CD8-positive, alpha-beta memory T cell (primary cell): ENCODE results near the gene LRRTM4. TPM values are rescaled to one million over a fixed set of nuclear protein-coding genes. Genes with fewer than 3 reads are reported as not detected.

ENCODE experiments used
- CTCF ChIA-PET: fragments of 350-600 bp; sonication (Branson Sonifier 250); formaldehyde crosslinking; loops from one replicate; lab custom pipeline; 2021; ENCODE audit warnings: antibody characterized with exemption; lab: Charles Lee
- POLR2A ChIA-PET: fragments of 350-600 bp; sonication (Branson Sonifier 250); formaldehyde crosslinking; loops from one replicate; lab custom pipeline; 2021; ENCODE audit warnings: antibody characterized with exemption; lab: Charles Lee
- DNase-seq, 5 donors: peaks; one replicate each; pipeline versions ENCODE4 v3.0.0 to v3.0.0-alpha.2; 2020 to 2022; ENCODE audit warnings: mixed read lengths in 1 of 5
- H3K27ac ChIP-seq: one replicate; pipeline ENCODE4 v1.7.0; 2013; ENCODE audit warnings: low read depth, mild to moderate bottlenecking, low read length, moderate library complexity
- H3K27me3 ChIP-seq: 2 replicates; pipeline ENCODE4 v1.7.0; 2013; ENCODE audit warnings: low read length, mild to moderate bottlenecking; ENCODE audit not compliant: insufficient read depth, poor library complexity, severe bottlenecking
- H3K36me3 ChIP-seq: 2 replicates; pipeline ENCODE4 v1.7.0; 2013; ENCODE audit warnings: mild to moderate bottlenecking, low read length, moderate library complexity; ENCODE audit not compliant: insufficient read depth
- H3K4me1 ChIP-seq: 2 replicates; pipeline ENCODE4 v1.7.0; 2013; ENCODE audit warnings: mild to moderate bottlenecking, low read length, moderate library complexity; ENCODE audit not compliant: insufficient read depth
- H3K4me3 ChIP-seq: 2 replicates; pipeline ENCODE4 v1.7.0; 2013; ENCODE audit warnings: mild to moderate bottlenecking, low read length
- H3K9me3 ChIP-seq: 2 replicates; pipeline ENCODE4 v1.7.0; 2013; ENCODE audit warnings: mild to moderate bottlenecking, low read length
- H3K27ac Mint-ChIP-seq, 8 donors: one replicate each; pipeline ENCODE4 v1.8.0; 2020 to 2021; ENCODE audit warnings: mixed read lengths in 8 of 8, mild to moderate bottlenecking in 6 of 8, inconsistent platforms in 3 of 8, moderate library complexity in 3 of 8
- H3K27me3 Mint-ChIP-seq, 2 donors: one replicate each; pipeline ENCODE4 v1.8.0; 2020 to 2021; ENCODE audit warnings: mixed read lengths in 2 of 2, mild to moderate bottlenecking in 1 of 2, moderate library complexity in 1 of 2
- H3K36me3 Mint-ChIP-seq, 3 donors: one replicate each; pipeline ENCODE4 v1.8.0; 2020 to 2021; ENCODE audit warnings: mixed read lengths in 3 of 3, inconsistent platforms in 1 of 3, mild to moderate bottlenecking in 1 of 3
- H3K4me1 Mint-ChIP-seq, 3 donors: one replicate each; pipeline ENCODE4 v1.8.0; 2020 to 2021; ENCODE audit warnings: mixed read lengths in 3 of 3, inconsistent platforms in 1 of 3, mild to moderate bottlenecking in 1 of 3
- H3K4me3 Mint-ChIP-seq, 7 donors: one replicate each; pipeline ENCODE4 v1.8.0; 2020 to 2021; ENCODE audit warnings: mixed read lengths in 7 of 7, mild to moderate bottlenecking in 6 of 7, moderate library complexity in 4 of 7, inconsistent platforms in 2 of 7
- H3K9me3 Mint-ChIP-seq, 5 donors: one replicate each; pipeline ENCODE4 v1.8.0; 2020 to 2022; ENCODE audit warnings: mixed read lengths in 5 of 5, mild to moderate bottlenecking in 3 of 5, moderate library complexity in 2 of 5, inconsistent platforms in 1 of 5
- polyA plus RNA-seq: library from polyadenylated mRNA; unstranded; fragments of 300-500 nt; fragmentation: Illumina TruSeq; gene quantifications from one replicate; pipeline ENCODE4 v1.2.3, GENCODE V29; 2021
- total RNA-seq, 2 experiments: library from RNA; stranded (reverse); gene quantifications; one replicate each; pipeline ENCODE4 v1.2.3, GENCODE V29; 2021

LRRTM4 gene
- total and polyA plus RNA-seq, 3 experiments from 2014 or later, result not detected

DNA sequence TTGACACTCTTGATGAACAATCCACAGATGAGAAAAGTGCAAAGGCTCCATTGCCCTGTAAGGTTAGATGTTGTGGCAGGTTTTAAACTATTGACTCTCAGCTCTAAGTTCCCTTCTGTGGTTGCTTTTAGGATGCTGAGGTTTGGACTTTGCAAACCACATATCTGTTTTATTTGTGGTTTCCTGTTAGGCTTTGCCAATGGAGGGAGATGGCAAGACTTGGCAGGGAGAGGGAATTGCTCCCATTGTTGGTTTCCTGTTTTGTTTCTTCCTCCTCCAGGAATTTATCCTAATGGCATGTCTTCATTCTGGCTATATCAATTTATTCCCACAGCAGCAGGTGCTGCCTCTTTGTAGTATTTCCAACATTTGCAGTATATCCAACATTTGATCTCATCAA, 772.3 kb downstream of the LRRTM4 start:
- Histone ChIP-seq H3K4me1 (no peaks in the 10 kb centered on the region), H3K9me3 (no peaks in the 10 kb centered on the region), H3K27me3 (no peaks in the 10 kb centered on the region), H3K4me3 (no peak overlapping the region), H3K27ac (no peak overlapping the region), H3K36me3 (no peaks in the 10 kb centered on the region)
- ChIA-PET CTCF (no interaction called here), POLR2A (no interaction called here)
- DNase-seq, result no peak
- no peaks in the 10 kb centered on the region for H3K27me3 Mint-ChIP-seq
- no peak overlapping the region for H3K27ac Mint-ChIP-seq
- peaks cover 3 to 28% (median 5%) of the 10 kb centered on the region in 5 donors for H3K9me3 Mint-ChIP-seq
- no peak overlapping the region for H3K4me3 Mint-ChIP-seq
- H3K36me3 Mint-ChIP-seq, result no peaks in the 10 kb centered on the region
- H3K4me1 Mint-ChIP-seq, result no peaks in the 10 kb centered on the region

DNA sequence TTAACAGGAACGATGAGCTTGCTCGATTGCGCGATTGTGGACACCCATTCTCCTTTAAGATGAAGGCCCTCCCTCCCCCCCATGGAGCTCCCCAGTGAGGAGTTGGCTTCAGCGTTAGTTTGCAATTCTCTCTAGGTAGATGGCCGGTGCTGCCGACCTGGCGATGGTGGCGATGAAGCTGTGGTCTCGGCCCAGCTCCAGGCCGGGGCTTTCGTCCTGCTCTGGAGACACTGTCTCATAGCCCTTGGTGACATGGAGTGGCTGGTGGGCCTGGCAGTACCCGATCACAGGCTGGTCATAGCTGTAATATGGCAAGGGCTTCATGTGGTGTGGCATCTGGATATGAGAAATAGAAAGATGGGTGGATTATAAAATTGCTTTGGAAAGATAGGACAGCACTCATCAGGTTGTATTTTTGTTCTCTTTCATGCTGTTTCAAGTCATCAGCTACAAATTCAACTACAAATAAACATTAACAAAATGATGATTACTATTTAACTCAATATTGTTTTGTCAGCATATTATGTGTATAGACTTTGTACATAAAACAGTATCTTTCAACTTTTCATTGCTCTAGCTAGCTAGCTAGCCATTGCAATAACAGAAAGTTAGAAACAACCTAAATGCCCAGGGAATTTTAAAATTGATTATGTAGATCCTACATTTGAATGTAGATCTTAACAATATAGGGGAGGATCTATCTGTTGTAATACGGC, 773.4 kb downstream of the LRRTM4 start:
- Histone ChIP-seq H3K27ac (no peak overlapping the region), H3K36me3 (no peaks in the 10 kb centered on the region), H3K27me3 (no peaks in the 10 kb centered on the region), H3K4me3 (no peak overlapping the region), H3K9me3 (no peaks in the 10 kb centered on the region), H3K4me1 (no peaks in the 10 kb centered on the region)
- H3K27ac Mint-ChIP-seq, result no peak overlapping the region
- CTCF ChIA-PET, result no interaction called here
- no peak for DNase-seq
- no peaks in the 10 kb centered on the region for H3K4me1 Mint-ChIP-seq
- POLR2A ChIA-PET, result no interaction called here
- peaks cover 3 to 28% (median 5%) of the 10 kb centered on the region in 5 donors for H3K9me3 Mint-ChIP-seq
- H3K4me3 Mint-ChIP-seq, result no peak overlapping the region
- no peaks in the 10 kb centered on the region for H3K36me3 Mint-ChIP-seq
- no peaks in the 10 kb centered on the region for H3K27me3 Mint-ChIP-seq

DNA sequence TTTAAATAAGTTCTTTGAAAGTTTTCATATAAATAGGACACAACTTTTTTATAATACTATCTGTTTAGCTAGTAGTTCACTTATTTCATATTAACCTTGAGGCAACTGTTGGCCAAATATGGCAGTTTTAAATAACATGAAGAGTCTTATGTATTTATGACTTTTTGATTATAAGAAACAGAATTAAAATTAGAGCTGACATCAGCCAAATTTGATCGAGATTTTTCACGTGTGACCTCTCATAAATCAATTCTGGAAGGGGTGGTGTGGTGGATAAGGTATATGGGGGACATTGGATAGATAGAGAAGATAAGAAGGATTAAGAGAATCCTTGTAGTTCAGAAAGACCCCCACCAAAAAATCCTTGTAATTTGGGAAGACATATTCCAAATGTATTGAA, 776.6 kb downstream of the LRRTM4 start:
- Histone ChIP-seq H3K27ac (no peak overlapping the region), H3K4me1 (no peaks in the 10 kb centered on the region), H3K9me3 (no peaks in the 10 kb centered on the region), H3K27me3 (no peaks in the 10 kb centered on the region), H3K4me3 (no peak overlapping the region), H3K36me3 (no peaks in the 10 kb centered on the region)
- POLR2A ChIA-PET, result no interaction called here
- Mint-ChIP-seq H3K27me3 (no peaks in the 10 kb centered on the region), H3K4me1 (no peaks in the 10 kb centered on the region), H3K36me3 (no peaks in the 10 kb centered on the region), H3K27ac (no peak overlapping the region), H3K4me3 (no peak overlapping the region), H3K9me3 (peaks cover 0 to 22% (median 7%) of the 10 kb centered on the region in 5 donors)
- DNase-seq, result no peak
- CTCF ChIA-PET, result no interaction called here

DNA sequence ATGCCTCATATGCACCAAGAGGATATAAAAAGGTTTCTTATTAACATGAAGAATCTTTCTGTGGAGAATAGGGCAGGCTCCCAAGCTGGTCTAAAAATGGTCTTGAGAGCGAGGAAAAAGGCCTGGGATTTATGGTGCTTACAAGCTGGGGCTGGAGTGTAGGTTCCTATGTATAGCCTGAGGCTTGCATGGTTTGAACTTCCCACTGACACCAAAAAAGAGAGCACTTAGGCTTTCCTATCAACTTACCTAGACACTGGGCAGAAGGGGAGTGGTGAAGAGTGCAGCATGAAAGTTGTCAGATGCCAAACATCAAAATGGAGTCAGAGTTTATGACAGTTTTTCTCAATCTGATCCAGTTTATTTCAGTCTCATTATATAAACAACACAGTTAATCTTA, 784.6 kb downstream of the LRRTM4 start:
- no peaks in the 10 kb centered on the region for H3K36me3 ChIP-seq
- Mint-ChIP-seq H3K9me3 (peaks cover 6 to 36% (median 17%) of the 10 kb centered on the region in 5 donors), H3K27me3 (no peaks in the 10 kb centered on the region), H3K36me3 (no peaks in the 10 kb centered on the region), H3K27ac (no peak overlapping the region), H3K4me1 (no peaks in the 10 kb centered on the region), H3K4me3 (no peak overlapping the region)
- H3K27ac ChIP-seq, result no peak overlapping the region
- ChIA-PET CTCF (no interaction called here), POLR2A (no interaction called here)
- H3K4me3 ChIP-seq, result no peak overlapping the region
- no peak for DNase-seq
- H3K9me3 ChIP-seq, result no peaks in the 10 kb centered on the region
- H3K4me1 ChIP-seq, result no peaks in the 10 kb centered on the region
- no peaks in the 10 kb centered on the region for H3K27me3 ChIP-seq

DNA sequence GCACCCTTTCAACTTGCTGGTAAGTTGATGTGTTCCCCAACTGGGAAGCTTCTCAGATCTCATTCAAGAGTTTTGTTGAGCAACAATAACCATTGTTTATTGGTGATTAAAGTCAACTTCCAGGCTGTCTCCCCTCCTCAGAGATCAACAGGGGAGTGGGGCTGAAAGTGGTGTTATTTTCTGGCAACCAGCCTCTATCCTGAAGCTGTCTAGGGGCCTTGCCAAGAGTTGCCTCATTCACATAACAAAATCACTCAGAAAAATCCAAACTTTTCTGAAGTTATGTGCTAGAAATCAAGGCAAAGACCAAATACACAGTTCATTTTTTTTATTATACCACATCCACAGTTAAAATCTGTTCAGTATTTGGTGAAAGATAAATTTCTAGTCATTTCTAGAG, 788.4 kb downstream of the LRRTM4 start:
- Mint-ChIP-seq H3K36me3 (no peaks in the 10 kb centered on the region), H3K27me3 (no peaks in the 10 kb centered on the region), H3K27ac (no peak overlapping the region), H3K4me1 (no peaks in the 10 kb centered on the region), H3K9me3 (peaks cover 11 to 32% (median 13%) of the 10 kb centered on the region in 5 donors), H3K4me3 (no peak overlapping the region)
- no peaks in the 10 kb centered on the region for H3K36me3 ChIP-seq
- H3K4me3 ChIP-seq, result no peak overlapping the region
- POLR2A ChIA-PET, result no interaction called here
- CTCF ChIA-PET, result no interaction called here
- no peak overlapping the region for H3K27ac ChIP-seq
- H3K4me1 ChIP-seq, result no peaks in the 10 kb centered on the region
- DNase-seq, result no peak
- no peaks in the 10 kb centered on the region for H3K9me3 ChIP-seq
- no peaks in the 10 kb centered on the region for H3K27me3 ChIP-seq

DNA sequence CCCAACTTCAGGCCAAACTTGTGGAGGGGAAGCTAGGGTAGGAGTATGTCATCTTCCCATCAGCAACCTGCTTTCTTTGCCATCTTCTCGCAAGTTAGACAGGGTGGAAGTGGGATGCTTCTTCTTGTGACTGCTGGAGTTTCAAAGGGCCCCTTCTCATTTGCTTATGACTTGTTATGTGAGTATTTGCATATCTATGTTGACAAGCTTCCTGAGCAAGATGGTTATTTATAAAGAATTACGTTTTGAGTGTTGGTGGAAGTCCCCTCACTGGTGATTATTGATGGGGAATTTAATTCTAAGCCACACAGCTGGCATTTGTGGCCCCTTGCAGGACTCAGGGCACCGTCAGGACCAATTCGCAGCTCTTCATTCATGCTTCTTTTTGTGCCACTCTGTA, 791.0 kb downstream of the LRRTM4 start:
- POLR2A ChIA-PET, result no interaction called here
- no peaks in the 10 kb centered on the region for H3K4me1 ChIP-seq
- no peaks in the 10 kb centered on the region for H3K36me3 ChIP-seq
- Mint-ChIP-seq H3K27ac (no peak overlapping the region), H3K9me3 (peaks cover 10 to 31% (median 17%) of the 10 kb centered on the region in 5 donors), H3K36me3 (no peaks in the 10 kb centered on the region), H3K27me3 (no peaks in the 10 kb centered on the region), H3K4me3 (no peak overlapping the region), H3K4me1 (no peaks in the 10 kb centered on the region)
- CTCF ChIA-PET, result no interaction called here
- no peak overlapping the region for H3K4me3 ChIP-seq
- no peaks in the 10 kb centered on the region for H3K27me3 ChIP-seq
- H3K27ac ChIP-seq, result no peak overlapping the region
- DNase-seq, result no peak
- no peaks in the 10 kb centered on the region for H3K9me3 ChIP-seq

DNA sequence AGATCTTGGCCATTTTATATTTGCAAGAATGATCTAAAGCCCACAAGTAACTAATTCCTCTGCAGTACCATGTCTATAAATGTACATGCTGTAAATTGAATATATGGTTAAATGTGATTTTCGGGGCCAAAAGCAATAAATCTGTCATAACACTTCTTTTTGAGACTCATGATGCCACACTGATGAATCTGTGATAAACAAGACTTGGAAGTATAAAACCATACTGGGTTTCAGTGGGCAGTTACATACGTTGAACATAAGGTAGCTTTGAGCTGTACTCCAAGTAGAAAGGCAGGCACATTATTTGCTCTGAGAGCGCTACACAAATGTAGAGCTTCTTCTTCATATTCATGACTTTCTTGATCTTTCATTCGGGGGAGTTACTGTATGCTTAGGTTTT, 792.2 kb downstream of the LRRTM4 start:
- Mint-ChIP-seq H3K27me3 (no peaks in the 10 kb centered on the region), H3K4me3 (no peak overlapping the region), H3K9me3 (peaks cover 9 to 31% (median 14%) of the 10 kb centered on the region in 5 donors), H3K4me1 (no peaks in the 10 kb centered on the region), H3K36me3 (no peaks in the 10 kb centered on the region), H3K27ac (no peak overlapping the region)
- DNase-seq, result no peak
- Histone ChIP-seq H3K4me3 (no peak overlapping the region), H3K4me1 (no peaks in the 10 kb centered on the region), H3K36me3 (no peaks in the 10 kb centered on the region), H3K27me3 (no peaks in the 10 kb centered on the region), H3K27ac (no peak overlapping the region), H3K9me3 (no peaks in the 10 kb centered on the region)
- CTCF ChIA-PET, result no interaction called here
- POLR2A ChIA-PET, result no interaction called here

DNA sequence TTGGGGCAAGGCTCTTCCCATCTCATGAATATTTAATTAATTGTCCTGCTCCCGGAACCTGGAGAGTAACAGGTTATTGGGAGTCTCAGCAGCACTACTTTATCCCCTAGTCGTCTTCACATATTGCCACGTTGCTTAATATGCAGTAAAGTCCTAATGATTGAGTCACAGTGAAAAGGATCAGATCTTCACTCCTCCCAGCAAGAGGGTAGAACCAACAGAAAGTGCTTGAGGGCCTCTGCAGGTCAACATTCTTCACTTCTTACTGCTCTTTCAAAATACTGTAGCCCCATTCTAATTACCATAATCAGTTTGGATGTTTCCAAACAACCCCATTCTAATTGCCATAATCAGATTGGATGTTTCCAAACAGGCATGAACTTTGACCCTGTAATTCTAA, 801.0 kb downstream of the LRRTM4 start:
- ChIA-PET CTCF (no interaction called here), POLR2A (no interaction called here)
- no peaks in the 10 kb centered on the region for H3K27me3 ChIP-seq
- Mint-ChIP-seq H3K4me1 (no peaks in the 10 kb centered on the region), H3K4me3 (no peak overlapping the region), H3K27ac (no peak overlapping the region), H3K9me3 (peaks cover 4 to 20% (median 6%) of the 10 kb centered on the region in 5 donors), H3K36me3 (no peaks in the 10 kb centered on the region), H3K27me3 (no peaks in the 10 kb centered on the region)
- H3K4me1 ChIP-seq, result no peaks in the 10 kb centered on the region
- H3K9me3 ChIP-seq, result no peaks in the 10 kb centered on the region
- no peak overlapping the region for H3K4me3 ChIP-seq
- no peak for DNase-seq
- H3K27ac ChIP-seq, result no peak overlapping the region
- H3K36me3 ChIP-seq, result no peaks in the 10 kb centered on the region
